HG02981 (cell line): ENCODE data around the gene FNBP1.

Experiments used
- ATAC-seq: cut with Tn5 transposase; IDR thresholded peaks from one replicate; pipeline ENCODE4 v1.9.1; 2021; ENCODE audit warnings: mild to moderate bottlenecking, moderate library complexity; ENCODE audit not compliant: unreplicated experiment

Gene FNBP1

DNA sequence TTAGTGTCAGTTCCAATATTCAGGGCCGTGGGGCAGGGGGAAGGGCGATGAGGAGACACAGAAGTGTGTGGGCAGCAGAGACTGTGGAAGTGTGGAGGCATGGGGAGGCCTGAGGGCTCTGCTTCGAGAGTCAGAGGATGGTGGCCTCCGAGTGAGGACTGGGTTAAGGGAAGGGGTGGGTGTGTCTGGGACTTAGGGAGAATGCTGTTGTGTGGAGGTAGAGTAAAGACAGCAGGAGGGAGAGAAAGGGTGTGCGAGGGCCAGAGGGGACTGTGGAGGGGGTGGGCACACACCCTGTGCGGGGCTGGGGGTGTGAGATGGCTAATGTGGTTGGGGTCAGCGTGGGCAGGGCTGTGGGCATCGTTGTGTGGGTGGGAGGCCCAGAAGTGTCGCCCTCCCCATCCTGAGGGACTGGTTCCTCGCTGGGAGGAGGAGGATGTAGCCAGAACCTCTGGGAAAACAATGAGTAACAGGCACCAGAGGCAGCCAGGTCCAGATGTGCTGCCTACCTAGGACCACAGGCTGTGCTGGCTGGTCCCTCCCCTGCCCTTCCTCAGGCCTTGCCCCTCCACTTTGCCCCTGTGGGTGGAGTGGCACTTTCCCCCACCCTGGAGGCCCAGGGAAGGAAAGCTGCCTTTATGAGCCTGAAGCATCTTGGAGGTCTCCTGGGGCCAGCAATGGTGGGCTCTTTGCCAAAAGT is 203.5 kb downstream of the FNBP1 start:
- ATAC-seq = no peak

DNA sequence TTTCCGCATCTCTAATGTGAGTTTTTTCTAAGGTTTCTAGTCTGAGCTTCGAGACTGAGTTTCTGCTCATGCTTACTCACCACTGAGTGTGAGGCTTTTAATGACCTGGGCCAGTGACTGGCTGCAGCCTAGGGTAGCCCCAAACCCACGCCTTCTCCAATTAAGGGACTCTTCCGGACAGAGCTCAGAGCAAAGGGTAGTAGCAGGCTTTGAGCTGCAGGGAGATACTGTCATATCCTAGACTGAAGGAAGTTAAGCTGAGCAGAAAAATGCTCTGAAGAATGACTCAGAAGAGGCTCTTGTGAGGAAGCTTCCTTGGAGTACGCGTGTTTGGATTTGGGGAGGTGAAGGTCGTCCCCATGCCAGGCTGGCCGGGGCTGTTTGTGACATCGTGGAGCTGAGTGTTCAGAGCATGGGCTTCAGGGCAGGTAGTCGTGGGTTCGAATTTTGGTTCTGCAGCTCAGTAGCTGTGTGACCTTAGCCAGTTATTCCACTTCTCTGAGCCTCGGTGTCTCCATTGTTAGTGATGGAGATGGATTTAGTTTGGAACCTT is 204.2 kb downstream of the FNBP1 start:
- ATAC-seq = no peak
